A549 (cell line): ENCODE measurements around the gene ALX3. TPM values are rescaled to one million over a fixed set of nuclear protein-coding genes. Genes with fewer than 3 reads are reported as not detected.
"Not testable (repeated sequence)": the region's sequence is repeated elsewhere in the genome, so short reads cannot be mapped to it uniquely, and the experiment has no call there.

Source experiments
- ATAC-seq, 2 experiments: fragments of 200-7000 bp in 1 of 2; fragments of >200 bp in 1 of 2; cut with Nextera tagmentation in 1 of 2; cut with Tn5 transposase in 1 of 2; 3 replicates each; pipeline versions ENCODE4 v1.8.0 to v1.9.1; 2018 to 2020; ENCODE audit warnings: mild to moderate bottlenecking in 1 of 2, moderate library complexity in 1 of 2
- CTCF ChIA-PET: fragments of 300-600 bp; sonication (Branson Sonifier 250); formaldehyde crosslinking; extraction: SDS; loops from one replicate; lab custom pipeline; 2021; ENCODE audit warnings: antibody characterized with exemption, inconsistent platforms; lab: Yijun Ruan, JAX
- POLR2A ChIA-PET: fragments of 350-600 bp; formaldehyde crosslinking; extraction: SDS; loops from one replicate; lab custom pipeline; 2021; ENCODE audit warnings: antibody characterized with exemption, inconsistent platforms; lab: Yijun Ruan, JAX
- DNase-seq, 2 experiments: peaks; one replicate each; pipeline versions ENCODE4 v3.0.0 to v3.0.0-alpha.2; 2011 to 2016; ENCODE audit warnings: low read depth in 1 of 2, low spot score in 1 of 2
- FAIRE-seq: peaks from 2 replicates; lab custom pipeline; 2011; peaks lifted over from hg19 to GRCh38; lab: Jason Lieb, UNC
- H3K27ac ChIP-seq, 2 experiments: fragments of >200 bp; sonication (Bioruptor Twin); formaldehyde crosslinking; 3 replicates each; pipeline ENCODE4 v1.5.1; 2016 to 2017
- H3K4me1 ChIP-seq: fragments of >200 bp; sonication (Bioruptor Twin); formaldehyde crosslinking; 3 replicates; pipeline ENCODE4 v1.6.1; 2016
- H3K4me2 ChIP-seq: fragments of >200 bp; sonication (Bioruptor Twin); formaldehyde crosslinking; 3 replicates; pipeline ENCODE4 v1.6.1; 2016
- H3K4me3 ChIP-seq: fragments of >200 bp; sonication (Bioruptor Twin); formaldehyde crosslinking; 3 replicates; pipeline ENCODE4 v1.5.1; 2016
- H3K9me3 ChIP-seq: fragments of >200 bp; sonication (Bioruptor Twin); formaldehyde crosslinking; 3 replicates; pipeline ENCODE4 v1.6.1; 2016
- CEBPB ChIP-seq, 2 experiments: fragments of >200 bp in 1 of 2; sonication (Bioruptor Twin) in 1 of 2; formaldehyde crosslinking in 1 of 2; IDR thresholded peaks; 2 replicates each; pipeline ENCODE4 v1.6.1; 2012 to 2016
- CHD4 ChIP-seq: fragments of 200-600 bp; sonication (generic); IDR thresholded peaks from 2 replicates; pipeline ENCODE4 v1.6.1; 2016; ENCODE audit warnings: antibody characterized with exemption, mild to moderate bottlenecking, borderline replicate concordance
- E2F6 ChIP-seq: IDR thresholded peaks from 2 replicates; pipeline ENCODE4 v1.6.1; 2012; ENCODE audit warnings: low read depth, borderline replicate concordance
- ELK1 ChIP-seq: fragments of 150-350 bp; IDR thresholded peaks from 2 replicates; pipeline ENCODE4 v1.6.1; 2014; ENCODE audit warnings: low read depth, mild to moderate bottlenecking, low read length
- EP300 ChIP-seq, 2 experiments: fragments of >200 bp; sonication (Bioruptor Twin); formaldehyde crosslinking; IDR thresholded peaks; 2 replicates in 1 of 2; 3 replicates in 1 of 2; pipeline ENCODE4 v1.6.1; 2016 to 2017
- FOSL2 ChIP-seq, 2 experiments: fragments of 450-650 bp in 1 of 2; fragments of >200 bp in 1 of 2; sonication (Bioruptor Twin) in 1 of 2; formaldehyde crosslinking; IDR thresholded peaks; 2 replicates each; pipeline versions ENCODE4 v1.5.0 to v1.6.1; 2016 to 2020; ENCODE audit warnings: mild to moderate bottlenecking in 1 of 2, moderate library complexity in 1 of 2
- HES2 ChIP-seq: fragments of >200 bp; sonication (Bioruptor Twin); formaldehyde crosslinking; IDR thresholded peaks from 2 replicates; pipeline ENCODE4 v1.6.1; 2016
- KDM1A ChIP-seq: fragments of 200-600 bp; sonication (generic); IDR thresholded peaks from 2 replicates; pipeline ENCODE4 v1.6.1; 2016; ENCODE audit warnings: low read depth, mild to moderate bottlenecking
- KDM5A ChIP-seq: fragments of 200-600 bp; sonication (generic); IDR thresholded peaks from 2 replicates; pipeline ENCODE4 v1.6.1; 2016; ENCODE audit warnings: antibody characterized with exemption, mild to moderate bottlenecking
- MAZ ChIP-seq: fragments of 150-350 bp; IDR thresholded peaks from 2 replicates; pipeline ENCODE4 v1.6.1; 2014; ENCODE audit warnings: antibody characterized with exemption, low read depth, low read length, borderline replicate concordance
- NFE2L2 ChIP-seq: fragments of 150-350 bp; conservative IDR thresholded peaks from 2 replicates; pipeline ENCODE4 v1.6.1; 2014; ENCODE audit warnings: low read length
- PBX3 ChIP-seq: IDR thresholded peaks from 2 replicates; pipeline ENCODE4 v1.6.1; 2012
- PHF8 ChIP-seq: fragments of 200-600 bp; sonication (generic); IDR thresholded peaks from 2 replicates; pipeline ENCODE4 v1.6.1; 2016; ENCODE audit warnings: low read depth, mild to moderate bottlenecking, antibody characterized with exemption, moderate library complexity, borderline replicate concordance
- RCOR1 ChIP-seq: fragments of 150-350 bp; IDR thresholded peaks from 2 replicates; pipeline ENCODE4 v1.6.1; 2014; ENCODE audit warnings: antibody characterized with exemption, low read length, low read depth
- RNF2 ChIP-seq: fragments of 200-600 bp; sonication (generic); IDR thresholded peaks from 2 replicates; pipeline ENCODE4 v1.6.1; 2016; ENCODE audit warnings: low read depth, mild to moderate bottlenecking, antibody characterized with exemption, moderate library complexity, borderline replicate concordance
- SREBF2 ChIP-seq: fragments of 450-650 bp; IDR thresholded peaks from 2 replicates; pipeline ENCODE4 v1.6.1; 2014; ENCODE audit warnings: mild to moderate bottlenecking, moderate library complexity
- USF2 ChIP-seq: fragments of 450-650 bp; IDR thresholded peaks from 2 replicates; pipeline ENCODE4 v1.6.1; 2014; ENCODE audit warnings: antibody characterized with exemption
- WGBS: methylation state at CpG from one replicate; pipeline ENCODE4 v1.1.6; 2017; ENCODE audit errors: missing lambda C conversion rate; 5-methylcytosine and 5-hydroxymethylcytosine counted together
- polyA plus RNA-seq, 4 experiments: library from polyadenylated mRNA; depleted of rRNA in 3 of 4; stranded (reverse); fragments of >200 nt; fragmentation: RNase III in 1 of 4; extraction: RNeasy Plus Mini Kit Qiagen cat#74134 plus additional on column Dnase treatment in 1 of 4; gene quantifications; 2 replicates in 3 of 4; 3 replicates in 1 of 4; pipeline ENCODE4 v1.2.3, GENCODE V29; 2011 to 2017

The ALX3 gene
- polyA plus RNA-seq, 2 of the 4 experiments (the other 2 are of a cell fraction) = not detected

GRCh38 chr1:110034040-110034450 is 36.4 kb downstream of the ALX3 start:
- H3K27ac ChIP-seq = peak overlapping the region; percentile 93 to 99
- ChIA-PET CTCF (interaction anchor here (0.8 to 1.8 kb wide), 3 partner anchors 11 to 19 kb away, joined by 3 to 7 read pairs (median 3); no protein-coding TSS in a partner anchor), POLR2A (interaction anchor here (0.8 to 1.4 kb wide), 3 partner anchors 11 to 17 kb away, joined by 3 to 5 read pairs (median 3); no protein-coding TSS in a partner anchor)
- DNase-seq = no peak
- peak overlapping the region; percentile 72 for H3K4me2 ChIP-seq
- H3K4me3 ChIP-seq = peak overlapping the region; percentile 89
- peaks cover 12% of the 10 kb centered on the region; the same call in 2 of the 3 replicates for H3K4me1 ChIP-seq
- TF ChIP-seq FOSL2 (IDR thresholded peaks at IDR 0.05) (no peak), FOSL2 (CRISPR knock-in tag; IDR thresholded peaks at IDR 0.05) (no peak), SREBF2 (no peak), EP300 (IDR thresholded peaks at IDR 0.05) (no peak), MAZ (no peak), HES2 (no peak), CHD4 (no peak), RCOR1 (no peak), USF2 (no peak), CEBPB (IDR thresholded peaks at IDR 0.05) (no peak), KDM5A (no peak), E2F6 (no peak), RNF2 (no peak)
- WGBS = 4% methylated on average over 4 of the region's 4 CpGs
- H3K9me3 ChIP-seq = no peaks in the 10 kb centered on the region
- no peak for FAIRE-seq
- ATAC-seq = peak; percentile 4 to 14; a peak in 2 of 6 replicates

- ChIA-PET POLR2A (no interaction called here), CTCF (no interaction called here)
- no peak for TF ChIP-seq RNF2
- no peak for TF ChIP-seq NFE2L2
- no peak for TF ChIP-seq PHF8
- no peak for TF ChIP-seq PBX3
- TF ChIP-seq ELK1 = no peak
- Histone ChIP-seq H3K4me3 (no peak overlapping the region), H3K4me1 (peaks cover 12% of the 10 kb centered on the region; the same call in 2 of the 3 replicates), H3K4me2 (peak overlapping the region; percentile 72; the same call in 2 of the 3 replicates), H3K27ac (peak overlapping the region in 1 of 2 experiments; percentile 99; a peak in 1 of 6 replicates), H3K9me3 (no peaks in the 10 kb centered on the region)
- DNase-seq (no peak), FAIRE-seq (no peak), ATAC-seq (no peak)
- WGBS = 58% methylated on average over 5 of the region's 5 CpGs
Observed at GRCh38 chr1:110033421-110033820, 37.1 kb downstream of the ALX3 start.

- no peak overlapping the region for H3K27ac ChIP-seq
- ChIA-PET POLR2A (no interaction called here), CTCF (interaction anchor here (1.0 kb wide), 1 partner anchor 48 kb away, joined by 3 read pairs; the partner anchor contains the start of gene AHCYL1)
- ATAC-seq (no peak), FAIRE-seq (no peak), DNase-seq (no peak)
- no peaks in the 10 kb centered on the region for H3K9me3 ChIP-seq
- 88% methylated on average over 2 of the region's 2 CpGs for WGBS
- no peak overlapping the region for H3K4me3 ChIP-seq
- TF ChIP-seq KDM1A = no peak
- peak; percentile 52 to 61; a peak in 3 of 4 replicates for TF ChIP-seq CEBPB (IDR thresholded peaks at IDR 0.05)
- peaks cover 12% of the 10 kb centered on the region; the same call in 2 of the 3 replicates for H3K4me1 ChIP-seq
- H3K4me2 ChIP-seq = no peak overlapping the region
Observed at GRCh38 chr1:110032327-110032726, 38.1 kb downstream of the ALX3 start.

- DNase-seq, H3K4me3 ChIP-seq, H3K4me1 ChIP-seq, ATAC-seq, FAIRE-seq, H3K9me3 ChIP-seq, POLR2A ChIA-PET, H3K27ac ChIP-seq: not testable (repeated sequence)
- CTCF ChIA-PET = interaction anchor here (0.6 to 3.8 kb wide), 10 partner anchors 12 to 465 kb away, joined by 3 to 35 read pairs (median 5); partner anchors contain the start of gene AHCYL1
- peak overlapping the region; percentile 44 for H3K4me2 ChIP-seq
- 38% methylated on average over 4 of the region's 4 CpGs for WGBS
Observed at GRCh38 chr1:110030687-110031086, 39.8 kb downstream of the ALX3 start.
